Testis (tissue), 3 donors: ENCODE results near the gene RGS7. TPM values are rescaled to one million over a fixed set of nuclear protein-coding genes. Genes with fewer than 3 reads are reported as not detected.
"Not testable (repeated sequence)": the region's sequence is repeated elsewhere in the genome, so short reads cannot be mapped to it uniquely, and the experiment has no call there.

Source experiments
- DNase-seq: peaks from one replicate; pipeline ENCODE4 v3.0.0-alpha.2; 2019
- H3K27ac ChIP-seq, 2 donors: fragments of 200-600 bp; sonication (generic); one replicate each; pipeline ENCODE4 v1.5.1; 2019
- H3K27me3 ChIP-seq: fragments of 200-600 bp; sonication (generic); one replicate; pipeline ENCODE4 v1.5.1; 2019
- H3K36me3 ChIP-seq: fragments of 200-600 bp; sonication (generic); one replicate; pipeline ENCODE4 v1.5.1; 2017; ENCODE audit warnings: low read depth; ENCODE audit errors: missing control alignments
- H3K4me1 ChIP-seq: fragments of 200-600 bp; sonication (generic); one replicate; pipeline ENCODE4 v1.5.1; 2019
- H3K4me3 ChIP-seq, 2 donors: fragments of 200-600 bp; sonication (generic); one replicate each; pipeline ENCODE4 v1.5.1; 2017 to 2019
- H3K9me3 ChIP-seq: fragments of 200-600 bp; sonication (generic); one replicate; pipeline ENCODE4 v1.5.1; 2017
- POLR2A ChIP-seq: fragments of 450-650 bp; IDR thresholded peaks from one replicate; pipeline ENCODE4 v1.6.1; 2017; ENCODE audit warnings: antibody characterized with exemption, mild to moderate bottlenecking, moderate library complexity
- WGBS, 2 donors: methylation state at CpG; one replicate each; pipeline ENCODE4 v1.1.5; 2018; 5-methylcytosine and 5-hydroxymethylcytosine counted together
- intact Hi-C: fragments of 100-400 bp; cut with DNase I; formaldehyde crosslinking; loops from one replicate; pipeline ENCODE4 v1.15.1; 2023; ENCODE audit warnings: low total_unique reads
- polyA plus RNA-seq: library from polyadenylated mRNA; stranded (reverse); fragments of 350-450 nt; fragmentation: Illumina TruSeq; extraction: RNeasy Lipid Tissue Mini Kit (QIAGEN cat#74804); gene quantifications from one replicate; pipeline ENCODE4 v1.2.3, GENCODE V29; 2014; ENCODE audit warnings: low read depth, low replicate concordance; ENCODE audit not compliant: insufficient read depth
- total RNA-seq, 2 donors: library from RNA; depleted of rRNA; stranded (reverse); fragments of >200 nt; gene quantifications; one replicate each; pipeline ENCODE4 v1.2.3, GENCODE V29; 2016
- TF ChIP-seq, protein P1 (sequence below), 3 experiments: fragments of 450-650 bp in 2 of 3; fragments of 200-600 bp in 1 of 3; sonication (generic) in 1 of 3; IDR thresholded peaks; one replicate each; pipeline ENCODE4 v1.5.1; 2016 to 2019; ENCODE audit warnings: antibody characterized with exemption in 3 of 3, mild to moderate bottlenecking in 2 of 3, moderate library complexity in 1 of 3

The RGS7 gene
- total and polyA plus RNA-seq, 3 donors from 2014 or later, result 5.0 to 6.6 (median 5.4) TPM

GRCh38 chr1:240792915-240793529, 564.0 kb downstream of the RGS7 start:
- WGBS, 2 donors, result 60 to 71% methylated on average over 5 of the region's 5 CpGs
- intact Hi-C loops, result no loop called here
- Histone ChIP-seq H3K4me3 (no peak overlapping the region), H3K27ac (no peak overlapping the region), H3K36me3 (no peaks in the 10 kb centered on the region), H3K9me3 (no peaks in the 10 kb centered on the region), H3K27me3 (no peaks in the 10 kb centered on the region), H3K4me1 (no peaks in the 10 kb centered on the region)
- no peak for DNase-seq
- TF ChIP-seq POLR2A, result no peak
- TF ChIP-seq, protein P1, sequence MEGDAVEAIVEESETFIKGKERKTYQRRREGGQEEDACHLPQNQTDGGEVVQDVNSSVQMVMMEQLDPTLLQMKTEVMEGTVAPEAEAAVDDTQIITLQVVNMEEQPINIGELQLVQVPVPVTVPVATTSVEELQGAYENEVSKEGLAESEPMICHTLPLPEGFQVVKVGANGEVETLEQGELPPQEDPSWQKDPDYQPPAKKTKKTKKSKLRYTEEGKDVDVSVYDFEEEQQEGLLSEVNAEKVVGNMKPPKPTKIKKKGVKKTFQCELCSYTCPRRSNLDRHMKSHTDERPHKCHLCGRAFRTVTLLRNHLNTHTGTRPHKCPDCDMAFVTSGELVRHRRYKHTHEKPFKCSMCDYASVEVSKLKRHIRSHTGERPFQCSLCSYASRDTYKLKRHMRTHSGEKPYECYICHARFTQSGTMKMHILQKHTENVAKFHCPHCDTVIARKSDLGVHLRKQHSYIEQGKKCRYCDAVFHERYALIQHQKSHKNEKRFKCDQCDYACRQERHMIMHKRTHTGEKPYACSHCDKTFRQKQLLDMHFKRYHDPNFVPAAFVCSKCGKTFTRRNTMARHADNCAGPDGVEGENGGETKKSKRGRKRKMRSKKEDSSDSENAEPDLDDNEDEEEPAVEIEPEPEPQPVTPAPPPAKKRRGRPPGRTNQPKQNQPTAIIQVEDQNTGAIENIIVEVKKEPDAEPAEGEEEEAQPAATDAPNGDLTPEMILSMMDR (IDR thresholded peaks at IDR 0.05), result no peak

GRCh38 chr1:240790856-240791255, 566.1 kb downstream of the RGS7 start:
- intact Hi-C loops, result no loop called here
- Histone ChIP-seq H3K4me3 (no peak overlapping the region), H3K36me3 (no peaks in the 10 kb centered on the region), H3K27me3 (no peaks in the 10 kb centered on the region), H3K9me3 (no peaks in the 10 kb centered on the region), H3K27ac (no peak overlapping the region), H3K4me1 (no peaks in the 10 kb centered on the region)
- TF ChIP-seq POLR2A, result no peak
- TF ChIP-seq, protein P1 (IDR thresholded peaks at IDR 0.05), result no peak
- DNase-seq, result no peak

- H3K4me3 ChIP-seq, result no peak overlapping the region
- H3K9me3 ChIP-seq, result no peaks in the 10 kb centered on the region
- TF ChIP-seq POLR2A, result no peak
- TF ChIP-seq, protein P1 (IDR thresholded peaks at IDR 0.05), result no peak
- no peaks in the 10 kb centered on the region for H3K36me3 ChIP-seq
- 33 to 34% methylated on average over 1 of the region's 1 CpG for WGBS, 2 donors
- H3K4me1 ChIP-seq, result no peaks in the 10 kb centered on the region
- DNase-seq, result no peak
- intact Hi-C loops, result no loop called here
- no peak overlapping the region for H3K27ac ChIP-seq
- H3K27me3 ChIP-seq, result no peaks in the 10 kb centered on the region
Measured at GRCh38 chr1:240786880-240787279, 570.1 kb downstream of the RGS7 start.

GRCh38 chr1:240784776-240785175, 572.2 kb downstream of the RGS7 start:
- H3K27ac ChIP-seq, result no peak overlapping the region
- H3K4me3 ChIP-seq, result no peak overlapping the region
- no peaks in the 10 kb centered on the region for H3K4me1 ChIP-seq
- no peaks in the 10 kb centered on the region for H3K9me3 ChIP-seq
- no peaks in the 10 kb centered on the region for H3K36me3 ChIP-seq
- DNase-seq, result no peak
- no peaks in the 10 kb centered on the region for H3K27me3 ChIP-seq
- intact Hi-C loops, result no loop called here
- 64 to 71% methylated on average over 2 of the region's 2 CpGs for WGBS, 2 donors
- TF ChIP-seq POLR2A, result no peak
- TF ChIP-seq, protein P1 (IDR thresholded peaks at IDR 0.05), result no peak

DNA sequence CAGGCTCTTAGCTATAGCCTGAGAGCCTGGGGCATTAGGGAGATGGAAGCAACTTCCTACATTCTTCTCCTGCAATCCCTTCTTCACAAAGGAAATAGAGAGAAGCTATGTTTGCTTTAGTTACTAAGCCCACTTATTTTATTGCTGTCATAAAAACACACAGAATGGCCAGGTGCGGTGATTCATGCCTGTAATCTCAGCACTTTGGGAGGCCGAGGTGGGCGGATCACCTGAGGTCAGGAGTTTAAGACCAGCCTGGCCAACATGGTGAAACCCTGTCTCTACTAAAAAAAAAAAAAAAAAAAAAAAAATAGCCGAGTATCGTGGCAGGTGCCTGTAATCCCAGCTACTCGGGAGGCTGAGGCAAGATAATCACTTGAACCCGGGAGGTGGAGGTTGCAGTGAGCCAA, 573.3 kb downstream of the RGS7 start:
- intact Hi-C loops, H3K4me1 ChIP-seq, H3K27me3 ChIP-seq, H3K4me3 ChIP-seq, H3K9me3 ChIP-seq, H3K27ac ChIP-seq, H3K36me3 ChIP-seq, DNase-seq: not testable (repeated sequence)
- 49 to 52% methylated on average over 7 of the region's 7 CpGs for WGBS, 2 donors
